Measurements from ENCODE around the gene MACROD2. TPM values are rescaled to one million over a fixed set of nuclear protein-coding genes. Genes with fewer than 3 reads are reported as not detected.
A peak's percentile ranks its signal among the peaks of the same experiment; 100 is the strongest.

MACROD2 gene
- polyA plus RNA-seq, 1 donor from 2014 or later = 23.2 TPM

- Histone ChIP-seq H3K27ac (ENCODE audit: low read length) (no peak overlapping the region), H4K20me1 (ENCODE audit: insufficient read depth) (no peaks in the 10 kb centered on the region), H3K9me2 (ENCODE audit: insufficient read depth, low read length) (no peaks in the 10 kb centered on the region), H3K36me3 (ENCODE audit: insufficient read depth, low read length) (no peaks in the 10 kb centered on the region), H3K79me2 (replicated peaks; ENCODE audit: insufficient read depth, low read length) (no peaks in the 10 kb centered on the region), H3F3A (ENCODE audit: insufficient read depth, low read length, poor library complexity, severe bottlenecking) (no peaks in the 10 kb centered on the region), H3K9me3 (ENCODE audit: low read length) (no peaks in the 10 kb centered on the region), H2AFZ (ENCODE audit: low read depth, low read length) (no peak overlapping the region), H3K4me2 (ENCODE audit: low read length) (no peak overlapping the region), H3K4me3 (ENCODE audit: low read length) (no peak overlapping the region), H3K27me3 (ENCODE audit: insufficient read depth, low read depth, low read length) (no peaks in the 10 kb centered on the region), H3K9ac (ENCODE audit: low read length) (no peak overlapping the region)
- TF ChIP-seq EZH2 (IDR thresholded peaks at IDR 0.05; ENCODE audit: borderline replicate concordance, insufficient read depth, low read length, poor library complexity, severe bottlenecking) (no peak), REST (IDR thresholded peaks at IDR 0.05; ENCODE audit: borderline replicate concordance) (no peak), CTCF (IDR thresholded peaks at IDR 0.05; ENCODE audit: poor library complexity, severe bottlenecking) (no peak), MXI1 (conservative IDR thresholded peaks at IDR 0.05; ENCODE audit: poor library complexity, severe bottlenecking) (no peak), SMC3 (conservative IDR thresholded peaks at IDR 0.05; ENCODE audit: poor library complexity) (no peak), RAD21 (conservative IDR thresholded peaks at IDR 0.05) (no peak), TAF1 (IDR thresholded peaks at IDR 0.05; ENCODE audit: low read depth) (no peak)
Observed at GRCh38 chr20:15036948-15037347, 1041.6 kb downstream of the MACROD2 start.

GRCh38 chr20:15039088-15039752 is 1043.9 kb downstream of the MACROD2 start:
- no peaks in the 10 kb centered on the region for H3K36me3 ChIP-seq (ENCODE audit: insufficient read depth, low read length)
- H2AFZ ChIP-seq (ENCODE audit: low read depth, low read length) = no peak overlapping the region
- H4K20me1 ChIP-seq (ENCODE audit: insufficient read depth) = no peaks in the 10 kb centered on the region
- no peak overlapping the region for H3K4me3 ChIP-seq (ENCODE audit: low read length)
- no peaks in the 10 kb centered on the region for H3K9me3 ChIP-seq (ENCODE audit: low read length)
- H3K27me3 ChIP-seq (ENCODE audit: insufficient read depth, low read depth, low read length) = no peaks in the 10 kb centered on the region
- no peaks in the 10 kb centered on the region for H3K9me2 ChIP-seq (ENCODE audit: insufficient read depth, low read length)
- H3K9ac ChIP-seq (ENCODE audit: low read length) = no peak overlapping the region
- no peak overlapping the region for H3K4me2 ChIP-seq (ENCODE audit: low read length)
- TF ChIP-seq POLR2AphosphoS5 (IDR thresholded peaks at IDR 0.05) (peak; percentile 23), EP300 (conservative IDR thresholded peaks at IDR 0.05; ENCODE audit: poor library complexity, severe bottlenecking) (peak; percentile 59), SMC3 (conservative IDR thresholded peaks at IDR 0.05; ENCODE audit: poor library complexity) (no peak), REST (IDR thresholded peaks at IDR 0.05; ENCODE audit: borderline replicate concordance) (no peak), TAF1 (IDR thresholded peaks at IDR 0.05; ENCODE audit: low read depth) (no peak)
- H3K79me2 ChIP-seq (replicated peaks; ENCODE audit: insufficient read depth, low read length) = no peaks in the 10 kb centered on the region
- H3F3A ChIP-seq (ENCODE audit: insufficient read depth, low read length, poor library complexity, severe bottlenecking) = no peaks in the 10 kb centered on the region
- no peak overlapping the region for H3K27ac ChIP-seq (ENCODE audit: low read length)
